MM.1S (cell line): ENCODE measurements around the gene CRY2.

ENCODE experiments used
- DNase-seq: peaks from one replicate; pipeline ENCODE4 v3.0.0-alpha.2; 2015
- H2AFZ ChIP-seq: fragments of 300-600 bp; sonication (generic); 2 replicates; pipeline ENCODE4 v1.6.0; 2016; ENCODE audit warnings: antibody characterized with exemption, low read length
- H3F3A ChIP-seq: fragments of 300-600 bp; sonication (generic); 2 replicates; pipeline ENCODE4 v1.6.1; 2016; ENCODE audit warnings: mild to moderate bottlenecking, antibody characterized with exemption, low read length, moderate library complexity, mixed read lengths; ENCODE audit not compliant: insufficient read depth
- H3K27ac ChIP-seq: fragments of 300-600 bp; sonication (generic); 2 replicates; pipeline ENCODE4 v1.5.1; 2016; ENCODE audit warnings: mild to moderate bottlenecking, low read length
- H3K27me3 ChIP-seq: fragments of 300-600 bp; sonication (generic); replicated peaks from 2 replicates; pipeline ENCODE4 v1.6.0; 2016; ENCODE audit warnings: low read length; ENCODE audit not compliant: insufficient read depth
- H3K36me3 ChIP-seq: fragments of 300-600 bp; sonication (generic); replicated peaks from 2 replicates; pipeline ENCODE4 v1.6.1; 2016; ENCODE audit warnings: mild to moderate bottlenecking, low read length, mixed read lengths; ENCODE audit not compliant: insufficient read depth
- H3K4me1 ChIP-seq: fragments of 300-600 bp; sonication (generic); 2 replicates; pipeline ENCODE4 v1.6.1; 2016; ENCODE audit warnings: low read length, mixed read lengths
- H3K4me2 ChIP-seq: fragments of 300-600 bp; sonication (generic); 2 replicates; pipeline ENCODE4 v1.6.0; 2016; ENCODE audit warnings: low read depth, low read length
- H3K4me3 ChIP-seq: fragments of 300-600 bp; sonication (generic); 2 replicates; pipeline ENCODE4 v1.5.1; 2016; ENCODE audit warnings: low read length, mixed read lengths
- H3K79me2 ChIP-seq: fragments of 300-600 bp; sonication (generic); 2 replicates; pipeline ENCODE4 v1.6.1; 2016; ENCODE audit warnings: mixed run types, low read length, mixed read lengths
- H3K9ac ChIP-seq: fragments of 300-600 bp; sonication (generic); 2 replicates; pipeline ENCODE4 v1.6.1; 2016; ENCODE audit warnings: low read length, mixed read lengths
- H3K9me2 ChIP-seq: fragments of 300-600 bp; sonication (generic); replicated peaks from 2 replicates; pipeline ENCODE4 v1.6.1; 2016; ENCODE audit warnings: mild to moderate bottlenecking, low read length, mixed read lengths; ENCODE audit not compliant: insufficient read depth
- H3K9me3 ChIP-seq: fragments of 300-600 bp; sonication (generic); replicated peaks from 2 replicates; pipeline ENCODE4 v1.6.1; 2016; ENCODE audit warnings: mild to moderate bottlenecking, low read length, mixed read lengths; ENCODE audit not compliant: insufficient read depth
- H4K20me1 ChIP-seq: fragments of 300-600 bp; sonication (generic); 2 replicates; pipeline ENCODE4 v1.6.1; 2016; ENCODE audit warnings: mild to moderate bottlenecking, low read length, moderate library complexity, mixed read lengths; ENCODE audit not compliant: insufficient read depth
- CTCF ChIP-seq: fragments of 300-600 bp; sonication (generic); IDR thresholded peaks from 2 replicates; pipeline ENCODE4 v1.5.1; 2016; ENCODE audit warnings: antibody characterized with exemption, low read length, mixed read lengths
- EZH2 ChIP-seq: fragments of 300-600 bp; sonication (generic); optimal IDR thresholded peaks from 2 replicates; pipeline ENCODE3; 2017; ENCODE audit warnings: low read depth, mild to moderate bottlenecking, antibody characterized with exemption, low read length, mixed read lengths
- EZH2phosphoT487 ChIP-seq: fragments of 300-600 bp; sonication (generic); IDR thresholded peaks from 2 replicates; pipeline ENCODE4 v1.6.1; 2018; ENCODE audit warnings: antibody characterized with exemption, low read length

Gene CRY2

GRCh38 chr11:45931739-45932138 lies 84.5 kb downstream of the CRY2 start:
- H3K9ac ChIP-seq = no peak overlapping the region

GRCh38 chr11:45932217-45932616 lies 84.9 kb downstream of the CRY2 start:
- H3K36me3 ChIP-seq = no peaks in the 10 kb centered on the region
- no peaks in the 10 kb centered on the region for H3K79me2 ChIP-seq
- H3K4me3 ChIP-seq = no peak overlapping the region
- no peak overlapping the region for H2AFZ ChIP-seq
- H3K9me3 ChIP-seq = no peaks in the 10 kb centered on the region
- H3K4me1 ChIP-seq = peaks cover 13% of the 10 kb centered on the region; the same call in 1 of the 2 replicates
- TF ChIP-seq EZH2phosphoT487 (no peak), CTCF (no peak), EZH2 (no peak)
- H3K9me2 ChIP-seq = no peaks in the 10 kb centered on the region
- no peak overlapping the region for H3K9ac ChIP-seq
- peaks cover 12% of the 10 kb centered on the region for H3F3A ChIP-seq
- H3K4me2 ChIP-seq = no peak overlapping the region
- H4K20me1 ChIP-seq = no peaks in the 10 kb centered on the region
- no peaks in the 10 kb centered on the region for H3K27me3 ChIP-seq
- H3K27ac ChIP-seq = no peak overlapping the region
- DNase-seq = no peak

More at GRCh38 chr11:45931739-45932138, 84.5 kb downstream of the CRY2 start:
- Histone ChIP-seq H3K4me3 (no peak overlapping the region), H3K4me2 (no peak overlapping the region), H3K27me3 (no peaks in the 10 kb centered on the region), H3K9me3 (no peaks in the 10 kb centered on the region), H3K79me2 (no peaks in the 10 kb centered on the region), H4K20me1 (no peaks in the 10 kb centered on the region), H2AFZ (no peak overlapping the region), H3K27ac (no peak overlapping the region), H3K9me2 (no peaks in the 10 kb centered on the region), H3K4me1 (peaks cover 13% of the 10 kb centered on the region; the same call in 1 of the 2 replicates), H3K36me3 (no peaks in the 10 kb centered on the region), H3F3A (peaks cover 12% of the 10 kb centered on the region)
- DNase-seq = no peak
- TF ChIP-seq CTCF = no peak
- TF ChIP-seq EZH2 = no peak
- no peak for TF ChIP-seq EZH2phosphoT487
